SK-N-SH treated with all-trans-retinoic acid at 6 μM for 48 hours (cell line): ENCODE measurements around the gene FAM3D.
"Not testable (repeated sequence)": the region's sequence is repeated elsewhere in the genome, so short reads cannot be mapped to it uniquely, and the experiment has no call there.

ENCODE experiments used
- ATAC-seq: fragments of 200-7000 bp; cut with Tn5 transposase; 3 replicates; pipeline ENCODE4 v1.9.1; 2020; ENCODE audit warnings: mild to moderate bottlenecking, moderate library complexity
- ARNTL ChIP-seq: fragments of 450-650 bp; formaldehyde crosslinking; IDR thresholded peaks from 2 replicates; pipeline ENCODE4 v1.5.0; 2020; ENCODE audit warnings: low read depth, mild to moderate bottlenecking, moderate library complexity, borderline replicate concordance
- BACH2 ChIP-seq: fragments of 250-450 bp; sonication (Bioruptor Pico); IDR thresholded peaks from 2 replicates; pipeline ENCODE4 v1.9.0; 2021; ENCODE audit warnings: mild to moderate bottlenecking, borderline replicate concordance
- CSDC2 ChIP-seq: fragments of 250-450 bp; sonication (Bioruptor Pico); IDR thresholded peaks from 2 replicates; pipeline ENCODE4 v1.5.0; 2020; ENCODE audit warnings: mild to moderate bottlenecking, moderate library complexity
- ESRRG ChIP-seq: fragments of 250-450 bp; sonication (Bioruptor Pico); IDR thresholded peaks from 2 replicates; pipeline ENCODE4 v1.6.1; 2021; ENCODE audit warnings: mild to moderate bottlenecking
- GLIS3 ChIP-seq: fragments of 250-450 bp; sonication (Bioruptor Pico); IDR thresholded peaks from 2 replicates; pipeline ENCODE4 v1.5.0; 2020; ENCODE audit warnings: mild to moderate bottlenecking, moderate library complexity
- ISL1 ChIP-seq: fragments of 250-450 bp; sonication (Bioruptor Pico); IDR thresholded peaks from 2 replicates; pipeline ENCODE4 v2.1.2; 2022; ENCODE audit warnings: mild to moderate bottlenecking, moderate library complexity
- OSR1 ChIP-seq: fragments of 250-450 bp; sonication (Bioruptor Pico); IDR thresholded peaks from 2 replicates; pipeline ENCODE4 v1.8.0; 2022; ENCODE audit warnings: moderate library complexity, mild to moderate bottlenecking, inconsistent platforms
- PATZ1 ChIP-seq: fragments of 250-450 bp; sonication (Bioruptor Pico); IDR thresholded peaks from 2 replicates; pipeline ENCODE4 v1.8.0; 2020; ENCODE audit warnings: mild to moderate bottlenecking, moderate library complexity, borderline replicate concordance
- PPARA ChIP-seq: fragments of 250-450 bp; sonication (Bioruptor Pico); IDR thresholded peaks from 2 replicates; pipeline ENCODE4 v1.5.0; 2020; ENCODE audit warnings: mild to moderate bottlenecking, borderline replicate concordance
- RARB ChIP-seq: fragments of 250-450 bp; sonication (Bioruptor Pico); IDR thresholded peaks from 2 replicates; pipeline ENCODE4 v1.8.0; 2021; ENCODE audit warnings: mild to moderate bottlenecking, moderate library complexity
- SNAI2 ChIP-seq: fragments of 250-450 bp; sonication (Bioruptor Pico); IDR thresholded peaks from 2 replicates; pipeline ENCODE4 v1.5.0; 2020; ENCODE audit warnings: mild to moderate bottlenecking, moderate library complexity
- TCF4 ChIP-seq: fragments of 250-450 bp; sonication (Bioruptor Pico); IDR thresholded peaks from 2 replicates; pipeline ENCODE4 v1.8.0; 2021; ENCODE audit warnings: mild to moderate bottlenecking, moderate library complexity, borderline replicate concordance
- TOX ChIP-seq: fragments of 250-450 bp; sonication (Bioruptor Pico); IDR thresholded peaks from 2 replicates; pipeline ENCODE4 v1.8.0; 2021; ENCODE audit warnings: mild to moderate bottlenecking, moderate library complexity, borderline replicate concordance
- ZC3H10 ChIP-seq: fragments of 250-450 bp; sonication (Bioruptor Pico); IDR thresholded peaks from 2 replicates; pipeline ENCODE4 v1.5.1; 2021; ENCODE audit warnings: mild to moderate bottlenecking, moderate library complexity
- ZFP3 ChIP-seq: fragments of 250-450 bp; sonication (Bioruptor Pico); IDR thresholded peaks from 2 replicates; pipeline ENCODE4 v1.5.0; 2020; ENCODE audit warnings: mild to moderate bottlenecking, moderate library complexity
- ZFP30 ChIP-seq: fragments of 450-650 bp; formaldehyde crosslinking; IDR thresholded peaks from 2 replicates; pipeline ENCODE4 v1.5.0; 2022; ENCODE audit warnings: mild to moderate bottlenecking, moderate library complexity
- ZNF565 ChIP-seq: fragments of 450-650 bp; formaldehyde crosslinking; conservative IDR thresholded peaks from 2 replicates; pipeline ENCODE4 v1.5.0; 2020; ENCODE audit warnings: low read depth, mild to moderate bottlenecking, moderate library complexity
- ZNF70 ChIP-seq: fragments of 450-650 bp; formaldehyde crosslinking; IDR thresholded peaks from 2 replicates; pipeline ENCODE4 v1.5.0; 2020; ENCODE audit warnings: mild to moderate bottlenecking, moderate library complexity
- TF ChIP-seq, protein P1 (sequence below): fragments of 250-450 bp; sonication (Bioruptor Pico); IDR thresholded peaks from 2 replicates; pipeline ENCODE4 v1.5.0; 2020; ENCODE audit warnings: mild to moderate bottlenecking, moderate library complexity
- TF ChIP-seq, protein P2 (sequence below): fragments of 250-450 bp; sonication (Bioruptor Pico); IDR thresholded peaks from 2 replicates; pipeline ENCODE4 v1.8.0; 2021; ENCODE audit warnings: low read depth, mild to moderate bottlenecking, moderate library complexity, borderline replicate concordance
- TF ChIP-seq, protein P3 (sequence below): fragments of 250-450 bp; sonication (Bioruptor Pico); IDR thresholded peaks from 2 replicates; pipeline ENCODE4 v1.5.1; 2021; ENCODE audit warnings: mild to moderate bottlenecking, moderate library complexity

Gene FAM3D

GRCh38 chr3:58706395-58707167 is 40.0 kb upstream of the FAM3D start:
- TF ChIP-seq ZFP30 = no peak
- no peak for TF ChIP-seq SNAI2 (CRISPR knock-in tag)
- no peak for TF ChIP-seq RARB (CRISPR knock-in tag)
- TF ChIP-seq ESRRG = no peak
- no peak for TF ChIP-seq ZNF70
- no peak for TF ChIP-seq ARNTL (CRISPR knock-in tag)
- TF ChIP-seq TCF4 = no peak
- TF ChIP-seq, protein P1, sequence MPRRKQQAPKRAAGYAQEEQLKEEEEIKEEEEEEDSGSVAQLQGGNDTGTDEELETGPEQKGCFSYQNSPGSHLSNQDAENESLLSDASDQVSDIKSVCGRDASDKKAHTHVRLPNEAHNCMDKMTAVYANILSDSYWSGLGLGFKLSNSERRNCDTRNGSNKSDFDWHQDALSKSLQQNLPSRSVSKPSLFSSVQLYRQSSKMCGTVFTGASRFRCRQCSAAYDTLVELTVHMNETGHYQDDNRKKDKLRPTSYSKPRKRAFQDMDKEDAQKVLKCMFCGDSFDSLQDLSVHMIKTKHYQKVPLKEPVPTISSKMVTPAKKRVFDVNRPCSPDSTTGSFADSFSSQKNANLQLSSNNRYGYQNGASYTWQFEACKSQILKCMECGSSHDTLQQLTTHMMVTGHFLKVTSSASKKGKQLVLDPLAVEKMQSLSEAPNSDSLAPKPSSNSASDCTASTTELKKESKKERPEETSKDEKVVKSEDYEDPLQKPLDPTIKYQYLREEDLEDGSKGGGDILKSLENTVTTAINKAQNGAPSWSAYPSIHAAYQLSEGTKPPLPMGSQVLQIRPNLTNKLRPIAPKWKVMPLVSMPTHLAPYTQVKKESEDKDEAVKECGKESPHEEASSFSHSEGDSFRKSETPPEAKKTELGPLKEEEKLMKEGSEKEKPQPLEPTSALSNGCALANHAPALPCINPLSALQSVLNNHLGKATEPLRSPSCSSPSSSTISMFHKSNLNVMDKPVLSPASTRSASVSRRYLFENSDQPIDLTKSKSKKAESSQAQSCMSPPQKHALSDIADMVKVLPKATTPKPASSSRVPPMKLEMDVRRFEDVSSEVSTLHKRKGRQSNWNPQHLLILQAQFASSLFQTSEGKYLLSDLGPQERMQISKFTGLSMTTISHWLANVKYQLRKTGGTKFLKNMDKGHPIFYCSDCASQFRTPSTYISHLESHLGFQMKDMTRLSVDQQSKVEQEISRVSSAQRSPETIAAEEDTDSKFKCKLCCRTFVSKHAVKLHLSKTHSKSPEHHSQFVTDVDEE (CRISPR knock-in tag) = no peak
- no peak for TF ChIP-seq ZFP3 (CRISPR knock-in tag)
- no peak for TF ChIP-seq BACH2 (CRISPR knock-in tag)
- no peak for TF ChIP-seq ZC3H10
- TF ChIP-seq, protein P2, sequence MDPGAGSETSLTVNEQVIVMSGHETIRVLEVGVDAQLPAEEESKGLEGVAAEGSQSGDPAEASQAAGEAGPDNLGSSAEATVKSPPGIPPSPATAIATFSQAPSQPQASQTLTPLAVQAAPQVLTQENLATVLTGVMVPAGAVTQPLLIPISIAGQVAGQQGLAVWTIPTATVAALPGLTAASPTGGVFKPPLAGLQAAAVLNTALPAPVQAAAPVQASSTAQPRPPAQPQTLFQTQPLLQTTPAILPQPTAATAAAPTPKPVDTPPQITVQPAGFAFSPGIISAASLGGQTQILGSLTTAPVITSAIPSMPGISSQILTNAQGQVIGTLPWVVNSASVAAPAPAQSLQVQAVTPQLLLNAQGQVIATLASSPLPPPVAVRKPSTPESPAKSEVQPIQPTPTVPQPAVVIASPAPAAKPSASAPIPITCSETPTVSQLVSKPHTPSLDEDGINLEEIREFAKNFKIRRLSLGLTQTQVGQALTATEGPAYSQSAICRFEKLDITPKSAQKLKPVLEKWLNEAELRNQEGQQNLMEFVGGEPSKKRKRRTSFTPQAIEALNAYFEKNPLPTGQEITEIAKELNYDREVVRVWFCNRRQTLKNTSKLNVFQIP = no peak
- TF ChIP-seq CSDC2 (CRISPR knock-in tag) = no peak
- no peak for TF ChIP-seq ZNF565 (CRISPR knock-in tag)
- no peak for TF ChIP-seq PATZ1 (CRISPR knock-in tag)
- TF ChIP-seq PPARA (CRISPR knock-in tag) = no peak
- ATAC-seq = no peak

DNA sequence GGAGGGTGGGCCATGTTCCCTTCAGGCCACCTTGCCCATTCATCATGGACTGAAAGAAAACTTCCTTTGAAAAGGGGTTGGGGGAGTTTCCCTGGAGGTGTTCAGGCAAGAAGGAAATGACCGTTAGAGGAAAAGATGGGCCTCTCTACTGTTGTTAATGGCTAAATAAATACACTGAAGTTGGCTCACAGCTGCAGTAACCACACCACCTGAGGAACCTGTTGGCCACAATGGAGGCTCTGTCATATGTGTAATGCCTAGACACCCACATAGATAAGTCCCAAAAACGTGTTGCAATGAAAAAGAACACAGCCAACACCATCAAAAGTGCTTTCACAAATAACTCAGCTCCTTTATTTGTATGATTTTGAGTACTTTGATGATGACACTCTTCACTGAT is 38.2 kb upstream of the FAM3D start:
- TF ChIP-seq ZFP3 (CRISPR knock-in tag) (no peak), TCF4 (no peak), RARB (CRISPR knock-in tag) (no peak), ISL1 (CRISPR knock-in tag) (no peak), CSDC2 (CRISPR knock-in tag) (no peak), GLIS3 (CRISPR knock-in tag) (no peak), PPARA (CRISPR knock-in tag) (no peak)
- TF ChIP-seq, protein P3, sequence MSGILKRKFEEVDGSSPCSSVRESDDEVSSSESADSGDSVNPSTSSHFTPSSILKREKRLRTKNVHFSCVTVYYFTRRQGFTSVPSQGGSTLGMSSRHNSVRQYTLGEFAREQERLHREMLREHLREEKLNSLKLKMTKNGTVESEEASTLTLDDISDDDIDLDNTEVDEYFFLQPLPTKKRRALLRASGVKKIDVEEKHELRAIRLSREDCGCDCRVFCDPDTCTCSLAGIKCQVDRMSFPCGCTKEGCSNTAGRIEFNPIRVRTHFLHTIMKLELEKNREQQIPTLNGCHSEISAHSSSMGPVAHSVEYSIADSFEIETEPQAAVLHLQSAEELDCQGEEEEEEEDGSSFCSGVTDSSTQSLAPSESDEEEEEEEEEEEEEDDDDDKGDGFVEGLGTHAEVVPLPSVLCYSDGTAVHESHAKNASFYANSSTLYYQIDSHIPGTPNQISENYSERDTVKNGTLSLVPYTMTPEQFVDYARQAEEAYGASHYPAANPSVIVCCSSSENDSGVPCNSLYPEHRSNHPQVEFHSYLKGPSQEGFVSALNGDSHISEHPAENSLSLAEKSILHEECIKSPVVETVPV (CRISPR knock-in tag) = no peak
- TF ChIP-seq, all 23 proteins: peak for 0
- no peak for ATAC-seq

DNA sequence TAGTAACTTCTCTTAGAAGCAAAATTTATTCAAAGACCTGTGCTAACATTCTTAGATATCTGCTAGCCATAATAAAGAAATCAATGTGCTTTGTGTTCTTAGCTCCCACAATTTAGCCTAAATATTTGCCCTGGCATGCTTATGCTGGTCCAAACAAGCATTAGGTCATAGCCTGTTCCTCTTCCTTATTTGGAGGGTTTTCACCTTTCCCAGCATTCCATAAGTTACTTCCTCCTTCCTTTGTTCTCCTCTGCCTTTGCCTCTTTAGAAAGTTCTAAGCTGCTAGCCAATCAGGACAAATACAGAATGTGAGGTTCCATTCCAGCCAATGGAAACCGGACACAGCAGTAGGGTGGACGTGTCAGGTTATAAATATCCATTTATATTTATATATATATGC is 37.7 kb upstream of the FAM3D start:
- ATAC-seq = not testable (repeated sequence)

GRCh38 chr3:58698246-58698645 is 31.7 kb upstream of the FAM3D start:
- no peak for TF ChIP-seq RARB (CRISPR knock-in tag)
- TF ChIP-seq, protein P2 = no peak
- TF ChIP-seq PATZ1 (CRISPR knock-in tag) = no peak
- no peak for TF ChIP-seq ARNTL (CRISPR knock-in tag)
- no peak for TF ChIP-seq OSR1 (CRISPR knock-in tag)
- no peak for TF ChIP-seq ZNF70
- no peak for TF ChIP-seq ISL1 (CRISPR knock-in tag)
- TF ChIP-seq CSDC2 (CRISPR knock-in tag) = no peak
- no peak for TF ChIP-seq TOX (CRISPR knock-in tag)
- no peak for TF ChIP-seq ZFP3 (CRISPR knock-in tag)
- no peak for TF ChIP-seq ZC3H10
- no peak for TF ChIP-seq ZFP30
- TF ChIP-seq SNAI2 (CRISPR knock-in tag) = no peak
- TF ChIP-seq, all 23 proteins: peak for 0
- ATAC-seq = no peak
